Sciatic nerve (tissue), 2 donors: Measurements from ENCODE around the gene EIF3C. TPM values are rescaled to one million over a fixed set of nuclear protein-coding genes. Genes with fewer than 3 reads are reported as not detected.
"Not testable (repeated sequence)": the region's sequence is repeated elsewhere in the genome, so short reads cannot be mapped to it uniquely, and the experiment has no call there.

ENCODE experiments used
- ATAC-seq: fragments of 200-7000 bp; cut with Tn5 transposase; one replicate; pipeline ENCODE4 v1.9.1; 2020; ENCODE audit warnings: mild to moderate bottlenecking, moderate library complexity
- DNase-seq: peaks from one replicate; pipeline ENCODE4 v3.0.0-alpha.2; 2020; ENCODE audit warnings: low spot score
- intact Hi-C: fragments of 100-400 bp; cut with DNase I; formaldehyde crosslinking; loops from one replicate; pipeline ENCODE4 v1.14.2; 2022
- microRNA-seq: library from miRNA; unstranded; fragments of <30 nt; microRNA quantifications from one replicate; pipeline ENCODE4 v1.2.0, GENCODE V29; 2020
- total RNA-seq: library from RNA; stranded (reverse); fragmentation: NEBNext Ultra II Directional; extraction: Animal tissue kit (Norgen Biotek cat#: 25700); gene quantifications from one replicate; pipeline ENCODE4 v1.2.1, GENCODE V29; 2021
- donor health status: DM: no; HTN: no; CAD: no.
- donor health status: DM: no; HTN: no; CAD: no.

EIF3C gene
- total RNA-seq, 1 donor from 2014 or later = 306 TPM

- intact Hi-C loops, DNase-seq, ATAC-seq: not testable (repeated sequence)
Measured at GRCh38 chr16:28746618-28747350, 35.5 kb downstream of the EIF3C start.

- ATAC-seq = peak; percentile 96
- intact Hi-C loops, DNase-seq: not testable (repeated sequence)
Measured at GRCh38 chr16:28749997-28750465, 38.8 kb downstream of the EIF3C start.

DNA sequence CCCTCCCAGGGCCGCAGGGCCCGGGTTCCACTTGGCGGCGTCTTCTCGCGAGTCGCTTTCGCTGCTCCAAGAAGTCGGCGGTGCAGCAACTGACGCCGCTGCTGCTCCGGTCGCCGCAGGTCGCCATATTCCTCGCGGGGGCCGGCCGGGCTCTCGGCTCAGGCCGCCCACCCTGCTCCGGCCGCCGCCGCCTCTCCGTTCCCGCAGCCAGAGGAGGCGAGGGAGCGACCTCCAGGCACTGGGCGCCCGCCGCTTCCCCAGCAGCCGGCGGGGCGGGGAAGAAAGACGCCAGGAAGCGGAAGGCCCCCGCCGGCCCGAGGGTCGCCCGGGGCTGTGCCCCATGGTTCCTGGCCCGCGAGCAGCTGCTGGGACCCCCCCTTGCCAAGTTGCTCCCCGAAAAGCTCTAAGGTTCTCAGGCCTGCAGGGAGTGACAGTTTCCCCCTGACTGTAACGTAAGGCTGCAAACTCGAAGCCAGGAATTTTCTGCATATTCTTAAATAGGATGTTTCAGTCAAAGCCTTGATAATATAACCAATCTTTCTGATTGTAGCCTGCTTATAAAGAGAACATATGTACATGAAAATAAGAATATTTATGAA, 39.3 kb downstream of the EIF3C start:
- DNase-seq, intact Hi-C loops: not testable (repeated sequence)
- ATAC-seq = peak; percentile 70

DNA sequence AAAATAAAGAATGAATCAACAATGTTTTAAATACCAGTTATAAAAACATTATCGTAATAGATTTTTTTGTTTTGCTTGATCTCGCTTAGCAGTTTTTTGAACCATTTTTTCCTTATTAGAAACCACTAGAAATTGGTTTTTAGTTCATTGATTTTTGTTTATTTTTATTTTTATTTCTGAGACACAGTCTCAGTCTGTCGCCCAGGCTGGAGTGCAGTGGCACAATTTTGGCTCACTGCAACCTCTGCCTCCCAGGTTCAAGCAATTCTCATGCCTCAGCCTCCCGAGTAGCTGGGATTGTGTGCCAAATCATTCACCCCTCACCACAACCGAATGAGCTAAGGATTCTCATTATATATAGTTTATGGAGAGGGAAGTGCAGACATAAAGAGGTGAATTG, 40.2 kb downstream of the EIF3C start, which contains the start of gene NPIPB9:
Gene NPIPB9 (plus strand): TSS at position 301 of the 400 bp plus-strand sequence.
- ATAC-seq, intact Hi-C loops, DNase-seq: not testable (repeated sequence)

DNA sequence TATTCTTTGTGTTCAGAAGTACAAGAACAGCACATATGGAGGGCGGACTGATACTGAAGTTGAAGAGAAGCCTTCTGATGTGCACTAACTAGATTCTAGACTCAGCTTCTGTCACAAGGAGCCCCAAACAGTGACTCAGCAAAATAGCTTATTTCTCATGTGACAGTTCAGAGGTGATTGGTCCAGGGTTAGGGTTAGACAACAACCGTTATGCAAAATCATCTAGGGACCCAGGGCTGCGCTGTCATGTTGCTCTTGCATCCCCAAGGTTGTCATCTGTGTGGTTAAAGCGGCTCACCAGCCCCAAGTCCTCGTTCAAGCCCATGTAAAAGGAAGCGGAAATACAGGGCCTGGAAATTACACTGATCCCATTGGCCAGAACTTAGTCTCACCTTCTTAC, 70.4 kb downstream of the EIF3C start:
- DNase-seq, intact Hi-C loops, ATAC-seq: not testable (repeated sequence)

DNA sequence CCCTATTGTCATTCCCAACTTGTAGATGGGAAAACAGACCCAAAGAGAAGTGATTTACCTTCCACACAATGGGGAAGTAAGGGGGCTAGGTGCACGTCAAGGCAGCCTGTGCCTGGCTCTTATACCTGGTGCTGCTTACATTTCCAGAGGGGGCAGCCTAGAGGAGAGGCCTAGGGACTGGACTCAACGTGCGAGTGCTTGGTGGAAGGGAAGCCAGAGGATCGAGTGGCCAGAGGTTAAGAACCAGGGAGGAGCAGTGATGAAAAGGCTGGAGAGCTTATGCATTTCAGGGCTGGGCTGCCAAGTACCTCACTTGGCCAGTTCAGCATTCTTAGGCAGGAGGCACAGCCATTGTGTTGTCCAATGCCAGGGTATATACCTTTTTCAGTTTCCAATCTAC, 71.1 kb downstream of the EIF3C start:
- intact Hi-C loops, DNase-seq, ATAC-seq: not testable (repeated sequence)

Small RNAs within 50 kb of the gene (microRNA-seq; reads per million reads assigned to microRNA genes)
- not detected for gene MIR6862-2

Other genes with a start within 250 kb of the EIF3C start
- gene NPIPB7, start 239.1 kb upstream of the EIF3C start, total RNA-seq = not detected
- 26.8 TPM for gene CLN3, start 219.4 kb upstream of the EIF3C start, total RNA-seq
- gene APOBR, start 216.8 kb upstream of the EIF3C start, total RNA-seq = 2.9 TPM
- gene IL27, start 204.6 kb upstream of the EIF3C start, total RNA-seq = not detected
- 99.3 TPM for gene NUPR1, start 172.5 kb upstream of the EIF3C start, total RNA-seq
- gene SGF29, start 157.5 kb upstream of the EIF3C start, total RNA-seq = 30.9 TPM
- 4.5 TPM for gene SULT1A2, start 114.4 kb upstream of the EIF3C start, total RNA-seq
- 40.0 TPM for gene SULT1A1, start 101.4 kb upstream of the EIF3C start, total RNA-seq
- gene NPIPB8, start 73.4 kb upstream of the EIF3C start, total RNA-seq = 7.5 TPM
- gene NPIPB9, start 40.3 kb downstream of the EIF3C start, total RNA-seq = 1.6 TPM
- gene ATXN2L, start 111.5 kb downstream of the EIF3C start, total RNA-seq = 116 TPM
- 69.4 TPM for gene TUFM, start 134.9 kb downstream of the EIF3C start, total RNA-seq
- 67.0 TPM for gene SH2B1, start 152.4 kb downstream of the EIF3C start, total RNA-seq
- 0.89 TPM for gene ATP2A1, start 167.0 kb downstream of the EIF3C start, total RNA-seq
- 16.4 TPM for gene RABEP2, start 213.8 kb downstream of the EIF3C start, total RNA-seq
- 1.4 TPM for gene CD19, start 220.5 kb downstream of the EIF3C start, total RNA-seq
- 34.5 TPM for gene NFATC2IP, start 239.5 kb downstream of the EIF3C start, total RNA-seq